Measurements from ENCODE around the gene IGFL3. TPM values are rescaled to one million over a fixed set of nuclear protein-coding genes. Genes with fewer than 3 reads are reported as not detected.

The IGFL3 gene
- total RNA-seq, 1 donor from 2014 or later = 93.5 TPM

DNA sequence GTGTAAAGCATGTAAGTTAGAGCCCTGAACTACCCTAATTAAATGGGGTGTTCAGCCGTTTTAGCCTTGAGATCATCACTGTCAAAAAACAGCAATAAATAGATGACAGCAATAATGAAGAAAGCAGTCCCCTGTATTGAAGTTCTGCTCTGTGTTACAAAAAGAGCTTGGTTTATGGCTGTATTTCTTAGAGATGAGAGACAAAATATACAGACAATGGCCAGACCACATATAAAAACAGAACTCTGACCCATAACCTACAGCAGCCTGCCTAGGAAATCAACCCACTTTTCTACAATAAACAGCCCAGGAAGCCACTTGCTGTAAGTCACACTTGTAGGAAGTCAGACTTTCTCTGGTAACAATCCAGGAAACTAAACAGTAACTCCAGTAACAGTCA, 10.8 kb downstream of the IGFL3 start:
- H3K4me1 ChIP-seq (ENCODE audit: insufficient read depth, low read length) = peaks cover 23% of the 10 kb centered on the region
- Mint-ChIP-seq H3K27me3 (ENCODE audit: low read depth, unreplicated experiment) (no peaks in the 10 kb centered on the region), H3K4me1 (ENCODE audit: low read depth, unreplicated experiment) (peaks cover 36% of the 10 kb centered on the region), H3K9me3 (ENCODE audit: unreplicated experiment) (no peaks in the 10 kb centered on the region), H3K36me3 (ENCODE audit: low read depth, unreplicated experiment) (no peaks in the 10 kb centered on the region), H3K27ac (ENCODE audit: unreplicated experiment) (no peak overlapping the region), H3K4me3 (ENCODE audit: unreplicated experiment) (no peak overlapping the region)
- H3K4me3 ChIP-seq (ENCODE audit: insufficient read depth, low read depth, low read length) = no peak overlapping the region
- H3K79me2 ChIP-seq (ENCODE audit: insufficient read depth, low read length) = no peaks in the 10 kb centered on the region
- no peak overlapping the region for H3K4me2 ChIP-seq (ENCODE audit: low read length)
- DNase-seq (ENCODE audit: low read depth) (no peak), FAIRE-seq (no peak)
- H3K9me3 ChIP-seq (ENCODE audit: insufficient read depth, low read depth, low read length) = no peaks in the 10 kb centered on the region
- H3K27me3 ChIP-seq (ENCODE audit: insufficient read depth, low read length) = peaks cover 3% of the 10 kb centered on the region
- no peak for TF ChIP-seq EZH2 (IDR thresholded peaks at IDR 0.05; ENCODE audit: insufficient read depth, low read length)
- TF ChIP-seq, protein P1, sequence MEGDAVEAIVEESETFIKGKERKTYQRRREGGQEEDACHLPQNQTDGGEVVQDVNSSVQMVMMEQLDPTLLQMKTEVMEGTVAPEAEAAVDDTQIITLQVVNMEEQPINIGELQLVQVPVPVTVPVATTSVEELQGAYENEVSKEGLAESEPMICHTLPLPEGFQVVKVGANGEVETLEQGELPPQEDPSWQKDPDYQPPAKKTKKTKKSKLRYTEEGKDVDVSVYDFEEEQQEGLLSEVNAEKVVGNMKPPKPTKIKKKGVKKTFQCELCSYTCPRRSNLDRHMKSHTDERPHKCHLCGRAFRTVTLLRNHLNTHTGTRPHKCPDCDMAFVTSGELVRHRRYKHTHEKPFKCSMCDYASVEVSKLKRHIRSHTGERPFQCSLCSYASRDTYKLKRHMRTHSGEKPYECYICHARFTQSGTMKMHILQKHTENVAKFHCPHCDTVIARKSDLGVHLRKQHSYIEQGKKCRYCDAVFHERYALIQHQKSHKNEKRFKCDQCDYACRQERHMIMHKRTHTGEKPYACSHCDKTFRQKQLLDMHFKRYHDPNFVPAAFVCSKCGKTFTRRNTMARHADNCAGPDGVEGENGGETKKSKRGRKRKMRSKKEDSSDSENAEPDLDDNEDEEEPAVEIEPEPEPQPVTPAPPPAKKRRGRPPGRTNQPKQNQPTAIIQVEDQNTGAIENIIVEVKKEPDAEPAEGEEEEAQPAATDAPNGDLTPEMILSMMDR (IDR thresholded peaks at IDR 0.05; ENCODE audit: insufficient read depth, low read depth, low read length) = no peak
- H3K36me3 ChIP-seq (ENCODE audit: insufficient read depth, low read length) = no peaks in the 10 kb centered on the region
- H3K27ac ChIP-seq (ENCODE audit: low read depth, low read length) = no peak overlapping the region
- H4K20me1 ChIP-seq (ENCODE audit: insufficient read depth, low read length) = no peaks in the 10 kb centered on the region
- H2AFZ ChIP-seq (ENCODE audit: low read depth, low read length) = no peak overlapping the region
- no peak overlapping the region for H3K9ac ChIP-seq (ENCODE audit: low read length)

DNA sequence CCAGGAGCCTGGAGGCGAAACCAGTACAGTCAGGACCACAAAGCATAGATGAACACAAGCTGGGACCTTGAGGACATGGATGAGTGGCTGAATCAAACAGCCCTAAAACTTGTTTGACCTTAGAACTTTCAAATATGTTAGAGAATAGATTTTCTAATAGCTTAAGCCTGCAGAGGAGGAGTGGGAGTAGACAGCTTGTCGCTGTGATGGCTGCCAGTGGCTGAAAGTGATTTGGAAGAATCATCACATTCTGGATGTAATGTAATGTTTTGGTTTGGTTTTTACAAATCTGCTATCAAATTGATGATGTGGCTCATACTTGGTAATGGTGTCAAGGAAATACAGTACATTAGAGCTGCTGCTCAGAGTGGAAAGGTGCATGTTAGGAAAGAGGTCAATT, 12.0 kb downstream of the IGFL3 start:
- no peaks in the 10 kb centered on the region for H3K27me3 Mint-ChIP-seq (ENCODE audit: low read depth, unreplicated experiment)
- Histone ChIP-seq H3K27me3 (ENCODE audit: insufficient read depth, low read length) (peaks cover 3% of the 10 kb centered on the region), H3K9me3 (ENCODE audit: insufficient read depth, low read depth, low read length) (no peaks in the 10 kb centered on the region), H3K9ac (ENCODE audit: low read length) (no peak overlapping the region), H3K36me3 (ENCODE audit: insufficient read depth, low read length) (no peaks in the 10 kb centered on the region), H3K79me2 (ENCODE audit: insufficient read depth, low read length) (no peaks in the 10 kb centered on the region), H3K27ac (ENCODE audit: low read depth, low read length) (no peak overlapping the region), H2AFZ (ENCODE audit: low read depth, low read length) (no peak overlapping the region), H3K4me3 (ENCODE audit: insufficient read depth, low read depth, low read length) (no peak overlapping the region), H4K20me1 (ENCODE audit: insufficient read depth, low read length) (no peaks in the 10 kb centered on the region), H3K4me2 (ENCODE audit: low read length) (no peak overlapping the region), H3K4me1 (ENCODE audit: insufficient read depth, low read length) (peaks cover 20% of the 10 kb centered on the region)
- FAIRE-seq (no peak), DNase-seq (ENCODE audit: low read depth) (no peak)
- no peak overlapping the region for H3K4me3 Mint-ChIP-seq (ENCODE audit: unreplicated experiment)
- no peaks in the 10 kb centered on the region for H3K36me3 Mint-ChIP-seq (ENCODE audit: low read depth, unreplicated experiment)
- TF ChIP-seq, protein P1 (IDR thresholded peaks at IDR 0.05; ENCODE audit: insufficient read depth, low read depth, low read length) = no peak
- TF ChIP-seq EZH2 (IDR thresholded peaks at IDR 0.05; ENCODE audit: insufficient read depth, low read length) = no peak
- peaks cover 29% of the 10 kb centered on the region for H3K4me1 Mint-ChIP-seq (ENCODE audit: low read depth, unreplicated experiment)
- no peaks in the 10 kb centered on the region for H3K9me3 Mint-ChIP-seq (ENCODE audit: unreplicated experiment)
- H3K27ac Mint-ChIP-seq (ENCODE audit: unreplicated experiment) = no peak overlapping the region

DNA sequence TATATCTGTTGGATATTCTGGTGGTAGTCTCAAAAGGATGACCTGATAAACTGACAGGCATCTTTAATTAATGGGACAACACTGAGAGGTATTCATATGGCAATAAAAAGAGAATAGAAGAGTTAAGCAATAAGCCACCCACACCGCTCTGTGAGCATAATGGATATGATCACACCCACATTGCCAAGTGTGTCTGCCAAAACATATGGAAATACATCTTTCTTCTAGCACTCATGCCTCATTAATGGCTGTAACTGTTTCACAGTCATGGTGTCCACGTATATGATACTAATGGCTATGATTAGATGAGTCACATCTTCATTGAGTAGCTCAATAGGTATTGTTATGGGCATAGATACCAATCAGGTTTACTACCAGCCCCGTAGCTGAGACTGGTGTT, 13.1 kb downstream of the IGFL3 start:
- FAIRE-seq = no peak
- H3K4me3 Mint-ChIP-seq (ENCODE audit: unreplicated experiment) = no peak overlapping the region

More for the DNA sequence above, 13.1 kb downstream of the IGFL3 start:
- Histone ChIP-seq H3K27ac (ENCODE audit: low read depth, low read length) (no peak overlapping the region), H3K4me3 (ENCODE audit: insufficient read depth, low read depth, low read length) (no peak overlapping the region), H3K4me2 (ENCODE audit: low read length) (no peak overlapping the region), H3K79me2 (ENCODE audit: insufficient read depth, low read length) (no peaks in the 10 kb centered on the region), H3K9ac (ENCODE audit: low read length) (no peak overlapping the region), H3K36me3 (ENCODE audit: insufficient read depth, low read length) (no peaks in the 10 kb centered on the region), H3K9me3 (ENCODE audit: insufficient read depth, low read depth, low read length) (no peaks in the 10 kb centered on the region), H4K20me1 (ENCODE audit: insufficient read depth, low read length) (no peaks in the 10 kb centered on the region), H2AFZ (ENCODE audit: low read depth, low read length) (no peak overlapping the region), H3K4me1 (ENCODE audit: insufficient read depth, low read length) (peaks cover 19% of the 10 kb centered on the region), H3K27me3 (ENCODE audit: insufficient read depth, low read length) (peaks cover 3% of the 10 kb centered on the region)
- Mint-ChIP-seq H3K36me3 (ENCODE audit: low read depth, unreplicated experiment) (no peaks in the 10 kb centered on the region), H3K27ac (ENCODE audit: unreplicated experiment) (no peak overlapping the region), H3K9me3 (ENCODE audit: unreplicated experiment) (no peaks in the 10 kb centered on the region), H3K27me3 (ENCODE audit: low read depth, unreplicated experiment) (no peaks in the 10 kb centered on the region), H3K4me1 (ENCODE audit: low read depth, unreplicated experiment) (peaks cover 27% of the 10 kb centered on the region)
- no peak for TF ChIP-seq EZH2 (IDR thresholded peaks at IDR 0.05; ENCODE audit: insufficient read depth, low read length)
- TF ChIP-seq, protein P1 (IDR thresholded peaks at IDR 0.05; ENCODE audit: insufficient read depth, low read depth, low read length) = no peak
- DNase-seq (ENCODE audit: low read depth) = no peak

Data from astrocyte (in vitro differentiated cells and primary cell).